A549 treated with RU486 at 1 μM for 4 hours (cell line): ENCODE measurements around the gene DPYSL4. TPM values are rescaled to one million over a fixed set of nuclear protein-coding genes. Genes with fewer than 3 reads are reported as not detected.

Experiments
- total RNA-seq: library from RNA; stranded (reverse); fragments of 200-300 nt; extraction: Qiagen RNA extraction; gene quantifications from 5 replicates; pipeline ENCODE4 v1.2.3, GENCODE V29; 2022; ENCODE audit warnings: low read depth

Gene DPYSL4
- 13.4 to 19.1 TPM (median 16.4 TPM) in 5 replicates for total RNA-seq

GRCh38 chr10:132186488-132187429, at the start of gene DPYSL4:
Gene DPYSL4 (plus strand): TSS chr10:132186948. CDS start chr10:132187064, 116 bp downstream.

Other genes starting within 250 kb of the DPYSL4 start
- 42.0 to 46.7 TPM (median 44.3 TPM) in 5 replicates for gene BNIP3, start 205.0 kb upstream of the DPYSL4 start, total RNA-seq
- gene JAKMIP3, start 121.0 kb upstream of the DPYSL4 start, total RNA-seq = 1.2 to 1.9 TPM (median 1.6 TPM) in 5 replicates
- gene STK32C, start 121.0 kb downstream of the DPYSL4 start, total RNA-seq = 34.6 to 51.5 TPM (median 46.3 TPM) in 5 replicates
- 4.9 to 7.6 TPM (median 6.2 TPM) in 5 replicates for gene LRRC27, start 145.2 kb downstream of the DPYSL4 start, total RNA-seq
- 11.6 to 19.1 TPM (median 17.8 TPM) in 5 replicates for gene PWWP2B, start 210.3 kb downstream of the DPYSL4 start, total RNA-seq